ENCODE data around the gene OR52A5.
"Not testable (repeated sequence)": the region's sequence is repeated elsewhere in the genome, so short reads cannot be mapped to it uniquely, and the experiment has no call there.

Gene OR52A5

DNA sequence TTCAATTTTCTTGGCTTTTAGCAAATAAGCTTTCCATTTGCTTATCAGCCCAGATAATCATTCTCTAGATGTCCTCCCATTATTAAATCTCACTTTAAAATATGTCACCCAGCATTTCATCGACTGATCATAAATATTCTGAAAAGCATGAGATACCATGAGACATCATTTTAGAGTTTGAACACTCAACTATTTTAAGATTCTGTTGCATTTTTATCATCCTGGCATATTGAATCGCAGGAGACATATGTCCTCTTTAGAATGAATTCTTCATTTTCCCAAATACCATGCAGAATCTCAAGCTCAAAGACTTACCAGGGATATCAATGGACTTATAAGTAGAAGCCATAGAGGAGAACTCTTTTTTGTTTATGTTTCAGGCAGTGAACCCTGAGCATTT, at the start of gene OR52A5:
OR52A5 (minus strand) TSS at position 361 of the 400 bp plus-strand sequence. CDS start 5,714 bp downstream, outside the sequence.
- H3K36me3 ChIP-seq (ENCODE audit: control insufficient read depth, insufficient read depth, low read length), result no peaks in the 10 kb centered on the region
- H3K9ac ChIP-seq (ENCODE audit: low read length), result no peak within 1 kb of the TSS
- H3K4me1 ChIP-seq (ENCODE audit: control insufficient read depth, insufficient read depth, low read length), result no peaks in the 10 kb centered on the region
- H3K4me3 ChIP-seq (ENCODE audit: low read length), result no peak within 1 kb of the TSS
- H3K27me3 ChIP-seq (ENCODE audit: control insufficient read depth, insufficient read depth, low read length), result no peaks in the 10 kb centered on the region
- no peak within 1 kb of the TSS for H3K27ac ChIP-seq (ENCODE audit: low read depth, low read length)

DNA sequence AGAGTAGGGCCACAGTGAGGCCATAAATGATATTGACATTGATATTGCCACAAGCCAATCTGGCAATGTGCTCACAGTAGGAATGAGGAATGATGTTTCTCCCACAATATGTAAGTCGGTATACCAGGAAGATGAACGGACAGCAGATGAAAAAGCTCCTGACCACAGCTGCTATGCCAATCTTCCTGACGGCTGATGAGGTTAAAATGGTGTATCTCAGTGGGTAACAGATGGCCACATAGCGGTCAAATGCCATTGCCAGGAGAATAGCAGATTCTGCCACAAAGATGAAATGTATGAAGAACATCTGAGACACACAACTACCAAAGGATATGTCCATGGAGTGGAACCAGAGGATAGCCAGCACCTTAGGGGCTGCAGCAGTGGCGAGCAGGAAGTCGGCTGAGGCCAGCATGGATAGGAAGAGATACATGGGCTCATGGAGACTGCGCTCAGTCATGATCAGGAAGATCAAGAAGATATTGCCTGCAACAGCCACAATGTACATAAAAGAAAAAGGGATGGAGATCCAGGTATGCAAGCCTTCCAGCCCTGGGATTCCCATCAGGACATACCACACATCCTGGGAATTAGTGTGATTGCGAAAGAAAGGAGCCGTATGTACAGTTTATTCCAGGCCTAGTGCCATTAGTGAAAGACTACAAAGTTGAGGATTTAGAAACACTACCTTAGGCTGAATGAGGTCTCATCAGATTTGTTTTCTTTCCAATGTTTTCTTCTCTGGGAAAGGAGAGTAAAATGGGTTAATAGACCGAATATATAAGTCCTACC, 40.1 kb upstream of the OR52A5 start:
- no peaks in the 10 kb centered on the region for H3K36me3 ChIP-seq (ENCODE audit: control insufficient read depth, insufficient read depth, low read length)
- no peak overlapping the region for H3K4me3 ChIP-seq (ENCODE audit: low read length)
- H3K9ac ChIP-seq (ENCODE audit: low read length), result no peak overlapping the region
- H3K27ac ChIP-seq (ENCODE audit: low read depth, low read length), result no peak overlapping the region
- no peaks in the 10 kb centered on the region for H3K4me1 ChIP-seq (ENCODE audit: control insufficient read depth, insufficient read depth, low read length)
- no peaks in the 10 kb centered on the region for H3K27me3 ChIP-seq (ENCODE audit: control insufficient read depth, insufficient read depth, low read length)

GRCh38 chr11:5174934-5175333, 36.8 kb upstream of the OR52A5 start:
- H3K4me1 ChIP-seq (ENCODE audit: control insufficient read depth, insufficient read depth, low read length), result no peaks in the 10 kb centered on the region
- H3K4me3 ChIP-seq (ENCODE audit: low read length), result no peak overlapping the region
- H3K27me3 ChIP-seq (ENCODE audit: control insufficient read depth, insufficient read depth, low read length), result no peaks in the 10 kb centered on the region
- no peak overlapping the region for H3K27ac ChIP-seq (ENCODE audit: low read depth, low read length)
- no peak overlapping the region for H3K9ac ChIP-seq (ENCODE audit: low read length)
- no peaks in the 10 kb centered on the region for H3K36me3 ChIP-seq (ENCODE audit: control insufficient read depth, insufficient read depth, low read length)

DNA sequence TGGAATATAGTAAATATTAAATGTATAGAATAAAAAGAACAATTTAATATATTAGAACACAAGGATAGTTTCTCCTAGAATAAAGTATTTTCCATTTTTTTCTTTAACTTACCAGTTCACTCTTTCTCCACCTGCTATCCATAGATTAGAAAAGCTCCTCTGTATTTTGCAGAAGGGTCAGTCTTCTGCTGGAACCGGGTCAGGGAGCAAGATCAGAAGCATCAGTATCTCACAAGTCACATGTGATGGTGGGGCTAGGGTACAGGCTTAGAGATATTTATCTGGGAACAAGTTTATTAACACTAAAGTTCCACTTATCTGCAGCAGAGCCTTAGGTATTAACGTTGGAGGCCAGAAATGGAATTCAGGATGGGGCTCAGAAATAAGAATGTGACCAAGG, 33.7 kb upstream of the OR52A5 start:
- Histone ChIP-seq H3K27me3 (ENCODE audit: control insufficient read depth, insufficient read depth, low read length) (no peaks in the 10 kb centered on the region), H3K27ac (ENCODE audit: low read depth, low read length) (no peak overlapping the region), H3K9ac (ENCODE audit: low read length) (no peak overlapping the region)

DNA sequence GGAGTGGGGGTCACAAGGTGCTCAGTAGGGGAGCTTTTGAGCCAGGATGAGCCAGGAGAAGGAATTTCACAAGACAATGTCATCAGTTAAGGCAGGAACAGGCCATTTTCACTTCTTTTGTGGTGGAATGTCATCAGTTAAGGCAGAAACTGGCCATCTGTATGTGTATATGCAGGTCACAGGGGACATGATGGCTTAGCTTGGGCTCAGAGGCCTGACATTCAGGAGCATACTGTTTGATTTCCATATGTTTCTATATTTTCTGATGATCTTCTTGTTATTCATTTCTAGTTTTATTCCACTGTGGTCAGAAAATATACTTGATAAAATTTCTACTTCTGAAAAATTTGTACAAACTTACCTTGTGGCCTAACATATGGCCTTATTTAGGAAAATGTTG, 27.7 kb upstream of the OR52A5 start:
- not testable (repeated sequence) for H3K36me3 ChIP-seq (ENCODE audit: control insufficient read depth, insufficient read depth, low read length); H3K9ac ChIP-seq (ENCODE audit: low read length); H3K27ac ChIP-seq (ENCODE audit: low read depth, low read length); H3K27me3 ChIP-seq (ENCODE audit: control insufficient read depth, insufficient read depth, low read length); H3K4me3 ChIP-seq (ENCODE audit: low read length); H3K4me1 ChIP-seq (ENCODE audit: control insufficient read depth, insufficient read depth, low read length)

More for the DNA sequence above, 33.7 kb upstream of the OR52A5 start:
- H3K4me3 ChIP-seq (ENCODE audit: low read length), result no peak overlapping the region
- H3K36me3 ChIP-seq (ENCODE audit: control insufficient read depth, insufficient read depth, low read length), result no peaks in the 10 kb centered on the region
- H3K4me1 ChIP-seq (ENCODE audit: control insufficient read depth, insufficient read depth, low read length), result no peaks in the 10 kb centered on the region

GRCh38 chr11:5164807-5165206, 26.7 kb upstream of the OR52A5 start:
- not testable (repeated sequence) for H3K9ac ChIP-seq (ENCODE audit: low read length); H3K4me3 ChIP-seq (ENCODE audit: low read length); H3K27ac ChIP-seq (ENCODE audit: low read depth, low read length); H3K4me1 ChIP-seq (ENCODE audit: control insufficient read depth, insufficient read depth, low read length); H3K27me3 ChIP-seq (ENCODE audit: control insufficient read depth, insufficient read depth, low read length); H3K36me3 ChIP-seq (ENCODE audit: control insufficient read depth, insufficient read depth, low read length)

GRCh38 chr11:5161045-5161444, 22.9 kb upstream of the OR52A5 start:
- not testable (repeated sequence) for H3K27ac ChIP-seq (ENCODE audit: low read depth, low read length); H3K36me3 ChIP-seq (ENCODE audit: control insufficient read depth, insufficient read depth, low read length); H3K27me3 ChIP-seq (ENCODE audit: control insufficient read depth, insufficient read depth, low read length); H3K4me3 ChIP-seq (ENCODE audit: low read length); H3K9ac ChIP-seq (ENCODE audit: low read length); H3K4me1 ChIP-seq (ENCODE audit: control insufficient read depth, insufficient read depth, low read length)

DNA sequence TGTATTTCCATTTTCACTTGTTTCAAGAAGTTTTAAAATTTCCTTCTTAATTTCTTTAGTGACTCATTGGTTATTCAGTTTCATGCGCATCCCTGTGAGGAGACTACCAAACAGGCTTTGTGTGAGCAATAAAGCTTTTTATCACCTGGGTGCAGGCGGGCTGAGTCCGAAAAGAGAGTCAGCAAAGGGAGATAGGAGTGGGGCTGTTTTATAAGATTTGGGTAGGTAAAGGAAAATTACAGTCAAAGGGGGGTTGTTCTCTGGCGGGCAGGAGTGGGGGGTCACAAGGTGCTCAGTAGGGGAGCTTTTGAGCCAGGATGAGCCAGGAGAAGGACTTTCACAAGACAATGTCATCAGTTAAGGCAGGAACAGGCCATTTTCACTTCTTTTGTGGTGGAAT, 22.1 kb upstream of the OR52A5 start:
- not testable (repeated sequence) for H3K4me3 ChIP-seq (ENCODE audit: low read length); H3K27ac ChIP-seq (ENCODE audit: low read depth, low read length); H3K27me3 ChIP-seq (ENCODE audit: control insufficient read depth, insufficient read depth, low read length); H3K36me3 ChIP-seq (ENCODE audit: control insufficient read depth, insufficient read depth, low read length); H3K9ac ChIP-seq (ENCODE audit: low read length); H3K4me1 ChIP-seq (ENCODE audit: control insufficient read depth, insufficient read depth, low read length)

GRCh38 chr11:5159806-5160205, 21.6 kb upstream of the OR52A5 start:
- Histone ChIP-seq H3K4me1 (ENCODE audit: control insufficient read depth, insufficient read depth, low read length) (no peaks in the 10 kb centered on the region), H3K36me3 (ENCODE audit: control insufficient read depth, insufficient read depth, low read length) (no peaks in the 10 kb centered on the region), H3K27ac (ENCODE audit: low read depth, low read length) (no peak overlapping the region), H3K4me3 (ENCODE audit: low read length) (no peak overlapping the region), H3K27me3 (ENCODE audit: control insufficient read depth, insufficient read depth, low read length) (no peaks in the 10 kb centered on the region), H3K9ac (ENCODE audit: low read length) (no peak overlapping the region)

DNA sequence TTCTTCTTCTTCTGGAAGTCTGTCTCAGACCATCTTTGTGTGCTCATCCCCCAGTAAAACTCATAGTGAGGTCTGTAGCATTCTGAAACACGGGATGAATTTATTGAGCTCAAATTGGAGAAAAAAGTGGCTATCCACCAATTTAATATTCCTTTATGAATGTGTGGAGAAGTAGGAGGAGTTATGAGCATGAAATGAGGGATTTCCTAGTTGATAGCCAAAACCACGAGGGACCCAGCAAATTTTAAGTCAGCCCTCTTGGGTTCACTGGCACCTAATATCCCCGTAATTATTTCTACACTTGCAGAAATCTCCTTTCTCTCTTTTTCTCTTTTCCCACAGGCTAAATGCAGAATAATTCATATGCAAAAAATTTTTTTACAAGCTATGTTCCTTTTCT, 16.5 kb upstream of the OR52A5 start, which contains the start of gene OR52A1:
OR52A1 (minus strand) TSS at position 101 of the 400 bp plus-strand sequence. CDS start 2,388 bp downstream, outside the sequence.
- no peaks in the 10 kb centered on the region for H3K4me1 ChIP-seq (ENCODE audit: control insufficient read depth, insufficient read depth, low read length)
- H3K9ac ChIP-seq (ENCODE audit: low read length), result no peak within 1 kb of the TSS
- H3K27ac ChIP-seq (ENCODE audit: low read depth, low read length), result no peak within 1 kb of the TSS
- H3K27me3 ChIP-seq (ENCODE audit: control insufficient read depth, insufficient read depth, low read length), result no peaks in the 10 kb centered on the region
- H3K36me3 ChIP-seq (ENCODE audit: control insufficient read depth, insufficient read depth, low read length), result no peaks in the 10 kb centered on the region
- H3K4me3 ChIP-seq (ENCODE audit: low read length), result no peak within 1 kb of the TSS

DNA sequence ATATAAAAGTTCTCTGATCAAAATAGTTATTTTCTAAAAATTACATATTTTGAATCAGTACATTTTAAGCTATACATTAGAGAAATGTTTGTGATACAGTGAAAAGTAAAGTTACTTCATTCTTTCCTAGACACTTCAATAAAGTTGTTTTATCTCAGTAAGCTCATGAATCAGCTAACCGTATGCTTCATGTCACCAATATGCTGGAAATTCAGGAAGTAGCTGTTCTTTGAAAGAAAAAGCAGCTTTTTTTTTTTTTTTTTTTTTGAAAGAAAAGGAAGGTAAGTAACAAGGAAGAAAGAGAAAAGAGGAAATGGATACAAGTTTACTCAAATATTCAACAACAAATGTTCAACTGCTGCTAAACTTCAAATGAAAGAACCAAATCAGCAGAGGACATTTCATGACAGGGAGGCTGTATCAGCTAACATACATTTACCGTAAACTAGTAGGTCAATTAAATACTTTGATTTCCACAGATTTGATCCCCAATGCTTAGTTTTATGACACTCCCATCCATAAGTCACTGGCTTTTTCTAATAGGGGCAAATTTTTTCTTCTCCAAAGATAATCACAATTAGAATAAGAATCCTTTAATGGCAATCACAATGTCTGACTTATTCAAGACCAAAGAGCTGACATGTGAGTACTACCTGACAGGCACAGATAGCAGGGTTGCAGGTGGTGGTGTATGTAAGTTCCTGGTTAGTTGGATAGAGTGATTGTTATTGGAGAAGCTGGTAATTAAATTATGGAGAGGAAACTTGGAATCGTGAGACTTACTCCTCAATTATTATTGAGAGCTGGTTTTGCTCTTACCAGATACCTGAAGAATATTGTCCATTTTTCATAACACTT, 15.6 kb upstream of the OR52A5 start:
- H3K27me3 ChIP-seq (ENCODE audit: control insufficient read depth, insufficient read depth, low read length), result no peaks in the 10 kb centered on the region
- H3K36me3 ChIP-seq (ENCODE audit: control insufficient read depth, insufficient read depth, low read length), result no peaks in the 10 kb centered on the region
- H3K4me1 ChIP-seq (ENCODE audit: control insufficient read depth, insufficient read depth, low read length), result no peaks in the 10 kb centered on the region
- H3K27ac ChIP-seq (ENCODE audit: low read depth, low read length), result no peak overlapping the region
- H3K9ac ChIP-seq (ENCODE audit: low read length), result no peak overlapping the region
- H3K4me3 ChIP-seq (ENCODE audit: low read length), result no peak overlapping the region

- Histone ChIP-seq H3K27ac (ENCODE audit: low read depth, low read length) (no peak overlapping the region), H3K4me1 (ENCODE audit: control insufficient read depth, insufficient read depth, low read length) (no peaks in the 10 kb centered on the region), H3K36me3 (ENCODE audit: control insufficient read depth, insufficient read depth, low read length) (no peaks in the 10 kb centered on the region), H3K9ac (ENCODE audit: low read length) (no peak overlapping the region), H3K27me3 (ENCODE audit: control insufficient read depth, insufficient read depth, low read length) (no peaks in the 10 kb centered on the region), H3K4me3 (ENCODE audit: low read length) (no peak overlapping the region)
These were observed 13.6 kb upstream of the OR52A5 start for GRCh38 chr11:5151713-5152153.

Data from rectal smooth muscle tissue (tissue), 1 donor.